ENCODE data around the gene LDHAL6A. TPM values are rescaled to one million over a fixed set of nuclear protein-coding genes. Genes with fewer than 3 reads are reported as not detected.

Gene LDHAL6A
- total RNA-seq, 1 experiment from 2014 or later: not detected

GRCh38 chr11:18416459-18416858 is 39.2 kb upstream of the LDHAL6A start:
- no peak overlapping the region for H3K23ac ChIP-seq (ENCODE audit: insufficient read length, low read depth, low read length)
- H3K23me2 ChIP-seq (ENCODE audit: insufficient read length, low read depth, low read length, poor library complexity, severe bottlenecking): no peaks in the 10 kb centered on the region
- H3T11ph ChIP-seq (ENCODE audit: low read length): no peak overlapping the region
- no peak overlapping the region for H4K91ac ChIP-seq (ENCODE audit: insufficient read length, low read depth, low read length)
- no peak overlapping the region for H3K56ac ChIP-seq (ENCODE audit: insufficient read length, low read depth, low read length)
- no peak overlapping the region for H2AFZ ChIP-seq (ENCODE audit: low read length)
- no peak for TF ChIP-seq CTCF (conservative IDR thresholded peaks at IDR 0.05)
- H3K27ac ChIP-seq (ENCODE audit: insufficient read length, low read depth, low read length): no peak overlapping the region
- no peak overlapping the region for H2BK20ac ChIP-seq (ENCODE audit: low read depth, low read length, poor library complexity, severe bottlenecking)
- H3K4me1 ChIP-seq (ENCODE audit: insufficient read depth, low read length): no peaks in the 10 kb centered on the region
- DNase-seq: no peak
- Mint-ChIP-seq H3K4me1 (peaks cover 9 to 10% of the 10 kb centered on the region in 2 experiments), H3K27ac (no peak overlapping the region), H3K27me3 (ENCODE audit: low read depth) (peaks cover 14% of the 10 kb centered on the region), H3K4me3 (no peak overlapping the region), H3K9me3 (no peaks in the 10 kb centered on the region), H3K36me3 (ENCODE audit: insufficient read depth in 1 of 3, low read depth in 3 of 3) (no peaks in the 10 kb centered on the region; a peak in 1 of 7 replicates)
- no peaks in the 10 kb centered on the region for H3K9me3 ChIP-seq (ENCODE audit: control insufficient read depth, low read depth, low read length)
- no peak overlapping the region for H3K9ac ChIP-seq (ENCODE audit: extremely low read depth, insufficient read length, low read length)
- H4K8ac ChIP-seq (replicated peaks; ENCODE audit: insufficient read length, low read depth, low read length): no peak overlapping the region
- H3K79me1 ChIP-seq (ENCODE audit: insufficient read depth, low read depth, low read length, poor library complexity, severe bottlenecking): no peaks in the 10 kb centered on the region
- WGBS (ENCODE audit: extremely low coverage, insufficient read length, low lambda C conversion rate): 100% methylated on average over 1 of the region's 3 CpGs
- H4K20me1 ChIP-seq (ENCODE audit: control insufficient read depth, insufficient read depth, insufficient read length): no peaks in the 10 kb centered on the region
- no peak overlapping the region for H3K18ac ChIP-seq (ENCODE audit: insufficient read length, low read depth, low read length)
- H3K4me2 ChIP-seq (ENCODE audit: insufficient read depth, insufficient read length, low read length): no peak overlapping the region
- H2BK15ac ChIP-seq (ENCODE audit: low read depth, low read length): no peak overlapping the region
- H3K79me2 ChIP-seq (ENCODE audit: insufficient read depth, low read length): no peaks in the 10 kb centered on the region
- H2BK12ac ChIP-seq (ENCODE audit: insufficient read length, low read depth, low read length): no peak overlapping the region
- no peak overlapping the region for H3K14ac ChIP-seq (ENCODE audit: insufficient read depth, low read length)
- H2BK5ac ChIP-seq (ENCODE audit: insufficient read length, low read length): no peak overlapping the region
- no peak overlapping the region for H2AK5ac ChIP-seq (ENCODE audit: insufficient read length, low read length)
- no peaks in the 10 kb centered on the region for H3K27me3 ChIP-seq (ENCODE audit: insufficient read depth, low read length)
- no peak overlapping the region for H4K5ac ChIP-seq (ENCODE audit: insufficient read length, low read depth, low read length)
- H2BK120ac ChIP-seq (ENCODE audit: low read depth, low read length, poor library complexity, severe bottlenecking): no peak overlapping the region
- H3K4ac ChIP-seq (ENCODE audit: low read depth, low read length): no peak overlapping the region
